SU-DHL-6 (cell line): ENCODE measurements around the gene IGSF22.
"Not testable (repeated sequence)": the region's sequence is repeated elsewhere in the genome, so short reads cannot be mapped to it uniquely, and the experiment has no call there.

ENCODE experiments used
- H2AFZ ChIP-seq: fragments of 200-600 bp; sonication (generic); 2 replicates; pipeline ENCODE4 v1.6.1; 2014; ENCODE audit warnings: low read depth, mild to moderate bottlenecking, moderate library complexity, mixed read lengths, antibody characterized with exemption, low read length; ENCODE audit not compliant: severe bottlenecking
- H3F3A ChIP-seq: fragments of 200-600 bp; shearing (Covaris generic); 2 replicates; pipeline ENCODE4 v1.6.0; 2016; ENCODE audit warnings: antibody characterized with exemption, mild to moderate bottlenecking; ENCODE audit not compliant: insufficient read depth
- H3K27ac ChIP-seq: fragments of 200-600 bp; sonication (generic); 2 replicates; pipeline ENCODE4 v1.5.1; 2016; ENCODE audit warnings: low read depth, mild to moderate bottlenecking, low read length, moderate library complexity, mixed read lengths
- H3K27me3 ChIP-seq: fragments of 200-600 bp; sonication (generic), shearing (Covaris generic); 2 replicates; pipeline ENCODE4 v1.6.0; 2014; ENCODE audit warnings: mild to moderate bottlenecking, low read length
- H3K36me3 ChIP-seq: fragments of 200-600 bp; sonication (generic); 2 replicates; pipeline ENCODE4 v1.6.1; 2014; ENCODE audit warnings: mild to moderate bottlenecking, low read length, mixed read lengths
- H3K4me2 ChIP-seq: fragments of 300-600, 200-600 bp; shearing (Covaris generic), sonication (generic); 2 replicates; pipeline ENCODE4 v1.6.0; 2014; ENCODE audit warnings: low read length, low read depth, mild to moderate bottlenecking; ENCODE audit not compliant: poor library complexity, severe bottlenecking
- H3K4me3 ChIP-seq: fragments of 200-600 bp; sonication (generic); 2 replicates; pipeline ENCODE4 v1.5.1; 2014; ENCODE audit warnings: antibody characterized with exemption, low read length, mild to moderate bottlenecking, mixed read lengths; ENCODE audit not compliant: insufficient read depth, poor library complexity, severe bottlenecking
- H3K79me2 ChIP-seq: fragments of 200-600 bp; sonication (generic); 2 replicates; pipeline ENCODE4 v1.6.1; 2014; ENCODE audit warnings: mild to moderate bottlenecking, low read length, moderate library complexity; ENCODE audit not compliant: insufficient read depth
- H3K9ac ChIP-seq: fragments of 200-600 bp; sonication (generic); 2 replicates; pipeline ENCODE4 v1.7.0; 2014; ENCODE audit warnings: mild to moderate bottlenecking, low read length
- H3K9me2 ChIP-seq: fragments of 200-600 bp; sonication (generic); replicated peaks from 2 replicates; pipeline ENCODE4 v1.6.1; 2014; ENCODE audit warnings: low read length; ENCODE audit not compliant: insufficient read depth
- H3K9me3 ChIP-seq: fragments of 200-600 bp; sonication (generic); 2 replicates; pipeline ENCODE4 v1.6.1; 2014; ENCODE audit warnings: low read length, mixed read lengths; ENCODE audit not compliant: insufficient read depth
- H4K20me1 ChIP-seq: fragments of 200-600 bp; sonication (generic); 2 replicates; pipeline ENCODE4 v1.6.1; 2014; ENCODE audit warnings: low read depth, mild to moderate bottlenecking, antibody characterized with exemption, low read length, moderate library complexity, mixed read lengths
- EZH2phosphoT487 ChIP-seq: fragments of 200-600 bp; sonication (generic), shearing (Covaris generic); conservative IDR thresholded peaks from 2 replicates; pipeline ENCODE4 v1.6.1; 2018; ENCODE audit warnings: mild to moderate bottlenecking, antibody characterized with exemption, low read length, moderate library complexity, mixed read lengths
- TF ChIP-seq, protein P1 (sequence below): fragments of 200-600 bp; sonication (generic); IDR thresholded peaks from one replicate; pipeline ENCODE4 v1.5.1; 2017; ENCODE audit warnings: antibody characterized with exemption, mild to moderate bottlenecking, low read length, moderate library complexity; ENCODE audit not compliant: insufficient read depth, poor library complexity, severe bottlenecking

The IGSF22 gene

DNA sequence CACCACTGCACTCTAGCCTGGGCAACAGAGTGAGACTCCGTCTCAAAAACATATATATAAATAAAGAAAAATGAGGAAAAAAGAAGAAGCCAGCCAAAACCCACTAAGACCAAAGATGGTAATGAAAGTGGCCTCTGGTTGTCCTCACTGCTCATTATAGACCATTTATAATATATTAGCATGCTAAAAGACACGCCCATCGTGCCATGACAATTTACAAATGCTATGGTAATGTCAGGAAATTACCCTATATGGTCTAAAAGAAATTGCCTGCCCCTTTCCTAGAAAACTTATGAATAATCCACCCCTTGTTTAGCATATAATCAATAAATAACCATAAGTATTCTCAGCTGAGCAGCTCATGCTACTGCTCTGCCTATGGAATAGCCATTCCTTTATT lies 43.5 kb downstream of the IGSF22 start:
- TF ChIP-seq, protein P1, sequence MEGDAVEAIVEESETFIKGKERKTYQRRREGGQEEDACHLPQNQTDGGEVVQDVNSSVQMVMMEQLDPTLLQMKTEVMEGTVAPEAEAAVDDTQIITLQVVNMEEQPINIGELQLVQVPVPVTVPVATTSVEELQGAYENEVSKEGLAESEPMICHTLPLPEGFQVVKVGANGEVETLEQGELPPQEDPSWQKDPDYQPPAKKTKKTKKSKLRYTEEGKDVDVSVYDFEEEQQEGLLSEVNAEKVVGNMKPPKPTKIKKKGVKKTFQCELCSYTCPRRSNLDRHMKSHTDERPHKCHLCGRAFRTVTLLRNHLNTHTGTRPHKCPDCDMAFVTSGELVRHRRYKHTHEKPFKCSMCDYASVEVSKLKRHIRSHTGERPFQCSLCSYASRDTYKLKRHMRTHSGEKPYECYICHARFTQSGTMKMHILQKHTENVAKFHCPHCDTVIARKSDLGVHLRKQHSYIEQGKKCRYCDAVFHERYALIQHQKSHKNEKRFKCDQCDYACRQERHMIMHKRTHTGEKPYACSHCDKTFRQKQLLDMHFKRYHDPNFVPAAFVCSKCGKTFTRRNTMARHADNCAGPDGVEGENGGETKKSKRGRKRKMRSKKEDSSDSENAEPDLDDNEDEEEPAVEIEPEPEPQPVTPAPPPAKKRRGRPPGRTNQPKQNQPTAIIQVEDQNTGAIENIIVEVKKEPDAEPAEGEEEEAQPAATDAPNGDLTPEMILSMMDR: no peak
- no peak for TF ChIP-seq EZH2phosphoT487
- Histone ChIP-seq H3K4me2 (no peak overlapping the region), H3K9ac (no peak overlapping the region), H3F3A (no peaks in the 10 kb centered on the region), H3K27ac (no peak overlapping the region), H3K79me2 (no peaks in the 10 kb centered on the region), H4K20me1 (no peaks in the 10 kb centered on the region), H3K9me2 (no peaks in the 10 kb centered on the region), H3K4me3 (no peak overlapping the region), H3K36me3 (no peaks in the 10 kb centered on the region), H3K9me3 (no peaks in the 10 kb centered on the region), H3K27me3 (no peaks in the 10 kb centered on the region; the same call in 1 of the 2 replicates), H2AFZ (no peak overlapping the region)

DNA sequence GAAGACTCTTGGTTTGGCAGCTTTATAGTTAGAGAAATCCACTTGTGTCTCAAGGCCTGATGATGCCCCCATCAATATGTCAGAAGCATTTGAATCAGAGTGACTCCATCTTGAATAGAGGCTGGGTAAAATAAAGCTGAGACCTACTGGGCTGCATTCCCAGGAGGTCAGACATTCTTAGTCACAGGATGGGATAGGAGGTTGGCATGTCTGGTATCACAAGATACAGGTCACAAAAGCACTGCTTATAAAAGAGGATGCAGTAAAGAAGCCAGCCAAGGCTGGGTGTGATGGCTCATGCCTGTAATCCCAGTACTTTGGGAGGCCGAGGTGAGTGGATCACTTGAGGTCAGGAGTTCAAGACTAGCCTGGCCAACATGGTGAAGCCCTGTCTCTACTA lies 44.0 kb downstream of the IGSF22 start:
- not testable (repeated sequence) for H3K9me2 ChIP-seq, H3K36me3 ChIP-seq, H3K4me3 ChIP-seq, H3K27ac ChIP-seq, H4K20me1 ChIP-seq, H3K27me3 ChIP-seq, H3K9me3 ChIP-seq, H3K9ac ChIP-seq, H2AFZ ChIP-seq, H3K79me2 ChIP-seq, H3F3A ChIP-seq, H3K4me2 ChIP-seq

DNA sequence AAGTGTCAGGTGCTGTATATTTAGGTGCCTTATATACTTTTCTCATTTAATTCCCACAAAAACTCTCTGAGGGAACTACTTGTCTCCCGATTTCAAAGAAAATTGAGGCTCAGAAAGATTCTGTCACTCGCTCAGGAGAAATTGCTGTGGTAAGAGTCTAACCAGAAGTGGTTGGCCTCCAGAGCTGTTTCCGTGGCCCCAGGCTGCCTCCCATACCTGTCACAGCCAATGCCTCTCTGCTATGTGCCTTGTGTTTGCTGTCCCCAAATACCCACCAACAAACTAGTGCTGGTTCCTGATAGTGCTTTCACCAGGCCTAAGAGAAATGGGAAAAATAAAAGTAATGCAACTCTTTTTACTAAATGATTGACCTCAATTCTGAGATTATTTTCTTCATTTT lies 48.4 kb downstream of the IGSF22 start:
- Histone ChIP-seq H3K4me3 (no peak overlapping the region), H3K9ac (no peak overlapping the region), H3K9me2 (no peaks in the 10 kb centered on the region), H3K27ac (no peak overlapping the region), H3K36me3 (no peaks in the 10 kb centered on the region), H3K79me2 (no peaks in the 10 kb centered on the region), H3K27me3 (no peaks in the 10 kb centered on the region), H3F3A (no peaks in the 10 kb centered on the region), H3K4me2 (no peak overlapping the region), H4K20me1 (no peaks in the 10 kb centered on the region), H3K9me3 (no peaks in the 10 kb centered on the region), H2AFZ (no peak overlapping the region)
- TF ChIP-seq, protein P1: no peak
- TF ChIP-seq EZH2phosphoT487: no peak

DNA sequence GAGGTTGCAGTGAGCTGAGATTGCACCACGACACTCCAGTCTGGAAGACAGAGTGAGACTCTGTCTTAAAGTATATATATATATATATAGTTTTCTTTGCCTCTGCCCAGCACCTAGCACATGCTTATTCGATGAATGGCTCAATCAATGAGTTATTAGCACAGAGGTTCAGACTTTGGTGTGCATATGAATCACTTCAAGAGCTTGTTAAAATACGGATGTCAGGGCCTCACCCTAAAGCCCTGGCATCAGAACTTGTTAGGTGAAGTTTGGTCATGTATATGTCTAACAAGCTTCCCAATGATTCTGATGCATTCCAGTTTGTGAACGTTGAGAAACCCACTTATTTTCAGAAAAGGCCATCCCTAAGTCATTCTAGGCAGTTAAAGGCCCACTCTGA lies 49.2 kb downstream of the IGSF22 start:
- Histone ChIP-seq H3K9ac (no peak overlapping the region), H3K27ac (no peak overlapping the region), H3K4me3 (no peak overlapping the region), H3K36me3 (no peaks in the 10 kb centered on the region), H3K4me2 (no peak overlapping the region), H3K9me2 (no peaks in the 10 kb centered on the region), H3K79me2 (no peaks in the 10 kb centered on the region), H3K27me3 (no peaks in the 10 kb centered on the region), H2AFZ (no peak overlapping the region), H4K20me1 (no peaks in the 10 kb centered on the region), H3K9me3 (no peaks in the 10 kb centered on the region), H3F3A (no peaks in the 10 kb centered on the region)
- TF ChIP-seq, protein P1: no peak
- TF ChIP-seq EZH2phosphoT487: no peak

DNA sequence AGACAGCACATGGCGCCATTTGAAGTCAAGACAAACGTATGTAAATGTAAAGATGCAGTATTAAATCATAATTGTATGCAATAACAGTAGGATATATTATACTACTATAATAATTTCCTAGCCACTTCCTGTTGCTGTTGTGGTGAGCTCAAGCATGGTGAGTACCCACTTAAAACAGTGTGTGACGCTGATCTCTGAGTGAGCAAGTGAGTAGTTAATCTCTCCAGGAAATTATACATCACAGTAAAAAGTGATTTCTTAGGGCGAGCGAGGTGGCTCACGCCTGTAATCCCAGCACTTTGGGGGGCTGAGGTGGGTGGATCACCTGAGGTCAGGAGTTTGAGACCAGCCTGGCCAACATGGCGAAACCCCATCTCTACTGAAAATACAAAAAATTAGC lies 53.8 kb downstream of the IGSF22 start:
- not testable (repeated sequence) for H3F3A ChIP-seq, H3K4me2 ChIP-seq, H3K36me3 ChIP-seq, H4K20me1 ChIP-seq, H3K9ac ChIP-seq, H3K27ac ChIP-seq, H2AFZ ChIP-seq, H3K79me2 ChIP-seq, H3K9me2 ChIP-seq, H3K9me3 ChIP-seq, H3K27me3 ChIP-seq, H3K4me3 ChIP-seq
